HG02840 (cell line): ENCODE data around the gene PSME4.
"Not testable (repeated sequence)": the region's sequence is repeated elsewhere in the genome, so short reads cannot be mapped to it uniquely, and the experiment has no call there.

Source experiments
- ATAC-seq: cut with Tn5 transposase; IDR thresholded peaks from one replicate; pipeline ENCODE4 v1.9.1; 2021; ENCODE audit warnings: mild to moderate bottlenecking, moderate library complexity, moderate number of reproducible peaks; ENCODE audit not compliant: unreplicated experiment, low FRiP score

PSME4 gene

DNA sequence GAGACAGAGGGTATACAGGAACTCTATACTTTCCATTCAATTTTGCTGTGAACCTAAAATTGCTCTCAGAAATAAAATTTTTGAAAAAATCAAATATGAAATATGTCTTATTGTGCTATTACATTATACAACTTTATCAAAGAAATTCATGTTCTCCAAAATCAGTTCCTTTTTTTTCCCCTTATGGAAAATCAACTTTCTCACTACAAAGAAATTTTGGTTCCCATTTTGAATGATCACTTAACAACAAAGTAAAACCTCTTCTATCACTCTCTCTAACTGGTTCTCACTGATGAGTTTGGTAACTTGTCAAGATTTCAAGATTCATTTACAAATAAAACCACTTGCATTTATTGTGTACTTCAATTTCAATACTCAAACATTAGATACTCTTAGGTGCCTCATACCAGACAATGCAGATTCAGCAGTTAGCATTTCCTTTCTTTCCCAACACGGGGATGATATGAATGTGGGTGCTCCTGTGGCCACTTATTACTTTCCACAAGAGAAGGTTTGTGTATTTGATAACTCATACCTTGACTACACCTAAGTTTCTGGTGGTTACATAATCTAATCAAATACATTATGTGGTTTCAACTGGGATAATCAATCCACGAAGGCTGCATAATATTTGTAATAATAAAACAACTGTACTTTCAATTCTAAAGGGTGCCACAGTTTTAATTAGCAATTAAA lies 6.4 kb downstream of the PSME4 start:
- no peak for ATAC-seq

GRCh38 chr2:53961478-53962216 lies 9.1 kb downstream of the PSME4 start:
- not testable (repeated sequence) for ATAC-seq

DNA sequence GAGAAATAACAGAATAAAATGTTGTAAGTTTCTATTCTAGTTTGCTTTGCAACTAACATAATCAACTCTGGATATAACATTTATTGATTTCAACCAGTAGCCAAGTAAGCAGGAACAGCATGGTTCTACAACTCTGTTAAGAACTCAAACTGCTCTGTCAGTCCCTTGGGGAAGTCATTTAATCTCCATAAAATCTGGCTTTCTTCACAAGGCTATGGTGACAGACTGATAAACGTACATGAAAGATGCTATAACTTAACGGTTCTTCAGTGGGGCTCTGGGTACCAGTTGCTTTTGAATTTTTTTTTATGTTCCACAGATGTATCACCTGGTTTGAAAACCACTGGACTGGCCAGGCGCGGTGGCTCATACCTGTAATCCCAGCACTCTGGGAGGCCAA lies 10.3 kb downstream of the PSME4 start:
- ATAC-seq, result no peak

- no peak for ATAC-seq
Observed at GRCh38 chr2:53958443-53958842, 12.3 kb downstream of the PSME4 start.

- no peak for ATAC-seq
Observed at GRCh38 chr2:53952519-53952918, 18.3 kb downstream of the PSME4 start.

DNA sequence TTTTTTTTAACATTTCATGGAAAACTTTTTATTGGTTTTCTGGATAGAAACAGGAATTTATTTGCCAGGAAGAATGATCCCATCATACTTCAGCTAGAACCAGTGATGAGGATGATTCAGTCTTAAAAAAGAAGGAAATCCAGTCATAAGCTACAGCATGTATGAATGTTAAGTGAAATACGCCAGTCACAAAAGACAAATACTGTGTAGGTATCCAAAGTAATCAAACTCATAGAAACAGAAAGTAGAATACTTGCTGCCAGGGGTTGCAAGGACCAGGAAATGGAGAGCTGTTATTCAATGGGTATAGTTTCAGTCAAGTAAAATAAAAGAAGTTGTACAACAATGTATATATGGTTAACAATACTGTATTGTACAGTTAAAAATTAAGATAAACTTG lies 21.3 kb downstream of the PSME4 start:
- ATAC-seq, result no peak

GRCh38 chr2:53945538-53945937 lies 25.3 kb downstream of the PSME4 start:
- no peak for ATAC-seq

DNA sequence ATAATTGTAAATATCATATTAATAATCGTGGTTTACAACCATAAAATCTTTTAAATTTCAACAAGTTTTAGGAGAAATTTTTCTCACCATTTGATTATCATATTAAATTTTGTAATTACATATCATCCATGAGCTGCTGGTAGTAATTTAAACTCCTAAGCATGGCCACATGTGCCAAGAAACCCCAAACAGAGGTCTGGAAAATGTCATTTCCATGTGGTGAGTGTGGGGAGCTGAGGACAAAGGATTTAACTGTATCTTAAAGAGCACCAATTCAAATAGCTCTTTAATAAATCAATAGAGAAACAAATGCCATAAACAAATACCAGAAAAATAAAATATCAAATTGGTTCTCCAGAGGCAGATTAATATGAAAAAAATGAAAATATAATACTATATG lies 26.3 kb downstream of the PSME4 start:
- ATAC-seq, result no peak

- no peak for ATAC-seq
Observed at GRCh38 chr2:53942280-53942679, 28.5 kb downstream of the PSME4 start.

- ATAC-seq, result no peak
Observed at GRCh38 chr2:53941749-53942148, 29.0 kb downstream of the PSME4 start.

DNA sequence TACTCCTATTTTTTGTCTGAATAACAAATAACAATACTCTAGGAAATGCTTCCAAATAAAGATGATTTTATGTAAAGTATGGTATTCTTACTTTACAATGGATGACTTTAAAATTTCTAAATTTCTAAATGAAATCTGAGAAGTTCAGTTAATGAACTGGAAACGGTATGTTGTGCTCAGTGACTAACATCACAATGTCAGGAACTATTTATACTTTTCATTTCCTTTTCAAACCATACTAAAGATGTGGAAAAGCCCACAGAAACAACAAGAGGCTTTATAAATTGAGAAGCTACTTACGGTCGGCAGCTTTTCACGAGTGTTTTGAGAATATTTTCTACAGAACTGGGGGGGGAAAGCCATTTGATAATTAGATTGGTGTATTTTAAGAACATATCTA lies 31.1 kb downstream of the PSME4 start:
- no peak for ATAC-seq

DNA sequence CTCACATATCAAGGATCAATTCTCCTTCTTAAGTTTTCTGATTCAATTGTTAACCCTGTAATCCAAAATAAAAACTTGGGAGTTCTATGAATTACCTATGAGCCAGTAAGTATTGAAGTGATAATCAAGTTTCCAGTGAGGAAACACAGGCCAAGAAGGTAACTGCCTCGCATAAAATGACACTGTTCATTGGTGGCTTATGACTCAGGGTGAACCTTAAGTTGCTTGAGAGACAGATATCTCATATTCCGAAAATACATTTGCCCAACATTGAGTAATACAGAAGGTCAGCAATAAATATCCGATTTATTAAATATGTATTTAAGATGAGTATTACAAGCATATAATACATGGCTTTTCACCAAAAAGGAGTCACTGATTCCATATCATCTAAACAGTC lies 31.9 kb downstream of the PSME4 start:
- no peak for ATAC-seq

DNA sequence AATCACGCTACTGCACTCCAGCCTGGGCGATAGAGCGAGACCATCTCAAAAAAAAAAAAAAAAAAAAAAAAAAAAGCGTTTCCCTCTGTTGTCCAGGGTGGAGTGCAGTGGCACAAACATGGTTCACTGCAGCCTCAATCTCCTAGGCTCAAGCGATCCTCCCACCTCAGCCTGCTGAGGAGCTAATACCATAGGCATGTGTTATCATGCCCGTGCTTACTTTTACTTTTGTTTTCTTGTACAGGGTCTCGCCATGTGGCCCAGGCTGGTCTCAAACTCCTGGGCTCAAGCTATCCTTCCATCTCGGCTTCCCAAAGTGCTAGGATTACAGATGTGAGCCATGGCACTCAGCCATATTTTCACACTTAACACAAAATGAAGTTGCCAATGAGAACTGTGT lies 37.5 kb downstream of the PSME4 start:
- ATAC-seq, result no peak

DNA sequence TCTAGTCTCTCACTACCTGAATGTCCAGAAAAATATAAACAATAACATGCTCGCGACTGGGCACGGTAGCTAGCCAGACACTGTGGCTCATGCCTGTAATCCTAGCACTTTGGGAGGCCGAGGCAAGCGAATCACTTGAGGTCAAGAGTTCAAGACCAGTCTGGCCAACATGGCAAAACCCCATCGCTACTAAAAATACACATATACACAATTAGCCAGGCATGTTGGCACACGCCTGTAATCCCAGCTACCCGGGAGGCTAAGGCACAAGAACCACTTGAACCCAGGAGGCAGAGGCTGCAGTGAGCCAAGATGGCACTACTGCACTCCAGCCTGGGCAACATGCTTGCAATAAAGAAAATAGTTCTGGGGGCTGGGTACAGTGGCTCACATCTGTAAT lies 44.5 kb downstream of the PSME4 start:
- not testable (repeated sequence) for ATAC-seq

DNA sequence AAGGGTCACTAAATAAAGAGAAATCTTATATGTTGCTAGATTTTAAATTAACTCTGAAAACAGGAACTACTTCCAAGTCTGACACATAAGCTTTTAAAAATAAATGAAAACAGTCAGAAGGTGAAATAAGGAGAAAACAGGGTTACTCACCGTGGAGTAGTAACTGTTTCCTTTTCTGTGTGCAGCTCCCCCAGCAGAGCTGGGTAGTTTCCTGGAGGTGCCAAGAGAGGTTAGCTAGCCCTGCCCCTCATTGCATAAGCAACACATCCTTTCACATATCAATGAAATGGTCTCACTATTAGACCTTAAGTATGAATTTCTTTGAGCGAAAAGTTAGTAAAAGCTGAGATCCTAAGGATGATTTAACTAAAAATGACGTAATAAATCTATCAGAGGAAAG lies 57.1 kb downstream of the PSME4 start:
- ATAC-seq, result peak; percentile 63

- ATAC-seq, result no peak
Observed at GRCh38 chr2:53911434-53912189, 59.2 kb downstream of the PSME4 start.

DNA sequence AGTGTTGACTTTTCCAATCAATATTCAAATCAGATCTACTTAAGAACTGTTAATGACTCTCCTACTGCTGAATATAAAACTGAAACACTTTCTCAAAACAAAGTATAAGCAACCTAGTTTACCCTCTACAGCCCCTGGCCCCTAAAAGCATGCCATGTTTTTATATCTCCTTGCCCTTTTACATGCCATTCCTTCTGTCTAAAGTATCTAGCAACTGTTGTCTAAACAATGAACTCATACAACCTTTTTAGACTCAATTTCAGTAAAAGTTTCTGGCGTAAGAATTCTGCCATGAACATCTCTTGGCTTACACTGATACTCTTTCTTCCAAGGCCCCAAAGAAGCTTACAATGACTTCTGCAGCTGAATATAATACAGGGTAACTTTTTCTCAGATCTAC lies 63.2 kb downstream of the PSME4 start:
- ATAC-seq, result no peak

GRCh38 chr2:53905396-53905795 lies 65.4 kb downstream of the PSME4 start:
- no peak for ATAC-seq

DNA sequence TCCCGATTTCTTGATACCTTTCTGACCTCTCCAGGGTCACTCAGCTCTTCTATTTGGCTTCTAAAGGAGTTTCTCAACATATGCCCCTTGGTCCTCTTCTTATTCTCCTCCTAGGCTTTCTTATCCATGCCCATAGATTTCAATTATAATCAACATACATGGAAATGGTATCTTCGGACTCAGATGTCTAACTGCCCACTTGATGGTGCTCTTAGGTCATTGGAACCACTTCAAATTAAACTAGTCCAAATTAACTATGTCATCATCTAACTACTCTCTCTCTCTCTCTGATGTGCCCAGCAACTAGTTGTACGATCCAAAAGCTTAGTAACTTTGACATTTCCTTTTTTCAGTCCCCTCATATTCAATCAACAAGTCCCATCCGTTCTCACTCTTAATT lies 67.8 kb downstream of the PSME4 start:
- ATAC-seq, result no peak

DNA sequence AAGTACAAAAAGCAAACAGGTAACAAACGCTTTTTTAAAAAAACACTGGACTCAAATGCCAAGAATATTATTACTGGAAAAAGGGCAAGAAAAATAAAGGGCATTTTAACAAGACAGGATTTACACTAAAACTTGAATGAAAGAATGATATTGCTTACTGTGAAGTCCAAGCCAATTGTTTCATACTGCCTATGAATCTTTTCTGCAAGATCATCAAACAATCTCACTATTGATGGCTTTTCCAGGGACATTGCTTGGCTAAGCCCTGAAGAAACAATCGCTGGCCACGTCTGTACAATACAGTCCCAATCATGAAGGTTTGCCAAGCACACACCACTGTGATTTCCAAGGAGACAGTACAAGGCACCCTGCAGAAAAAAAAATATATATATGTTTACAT lies 69.6 kb downstream of the PSME4 start:
- ATAC-seq, result no peak

GRCh38 chr2:53896864-53897263 lies 73.9 kb downstream of the PSME4 start:
- no peak for ATAC-seq
